Measurements from ENCODE around the gene APLN. TPM values are rescaled to one million over a fixed set of nuclear protein-coding genes. Genes with fewer than 3 reads are reported as not detected.

The APLN gene
- polyA plus RNA-seq, 1 donor from 2014 or later = 0.38 TPM

GRCh38 chrX:129661369-129661768, 6.6 kb upstream of the APLN start:
- H3K27ac ChIP-seq (ENCODE audit: low read length) = no peak overlapping the region
- H3K27me3 ChIP-seq (ENCODE audit: insufficient read depth, low read depth, low read length) = no peaks in the 10 kb centered on the region
- no peaks in the 10 kb centered on the region for H3K79me2 ChIP-seq (replicated peaks; ENCODE audit: insufficient read depth, low read length)

DNA sequence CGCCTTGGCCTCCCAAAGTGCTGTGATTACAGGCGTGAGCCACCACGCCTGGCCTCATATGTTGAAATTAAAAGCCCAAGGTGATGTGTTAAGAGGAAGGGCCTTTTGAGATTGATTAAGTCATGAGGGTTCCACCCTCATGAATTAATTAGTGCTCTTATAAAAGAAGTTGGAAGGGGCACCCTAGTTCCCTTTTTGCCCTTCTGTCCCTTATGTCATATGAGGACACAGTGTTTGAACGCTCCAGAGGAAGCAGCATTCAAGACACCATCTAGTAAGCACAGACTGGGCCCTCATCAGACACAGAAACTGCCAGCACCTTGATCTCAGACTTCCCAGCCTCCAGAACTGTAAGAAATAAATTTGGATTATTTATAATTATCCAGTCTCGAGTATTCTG, 5.1 kb upstream of the APLN start:
- no peaks in the 10 kb centered on the region for H3K9me3 ChIP-seq (ENCODE audit: low read length)
- H3K9ac ChIP-seq (ENCODE audit: low read length) = no peak overlapping the region
- H3K9me2 ChIP-seq (ENCODE audit: insufficient read depth, low read length) = no peaks in the 10 kb centered on the region
- H3K4me2 ChIP-seq (ENCODE audit: low read length) = no peak overlapping the region
- H3F3A ChIP-seq (ENCODE audit: insufficient read depth, low read length, poor library complexity, severe bottlenecking) = no peaks in the 10 kb centered on the region
- no peak overlapping the region for H3K4me3 ChIP-seq (ENCODE audit: low read length)
- H3K79me2 ChIP-seq (replicated peaks; ENCODE audit: insufficient read depth, low read length) = no peaks in the 10 kb centered on the region
- H3K27ac ChIP-seq (ENCODE audit: low read length) = no peak overlapping the region
- no peaks in the 10 kb centered on the region for H3K36me3 ChIP-seq (ENCODE audit: insufficient read depth, low read length)
- H3K27me3 ChIP-seq (ENCODE audit: insufficient read depth, low read depth, low read length) = no peaks in the 10 kb centered on the region
- no peak overlapping the region for H2AFZ ChIP-seq (ENCODE audit: low read depth, low read length)
- no peaks in the 10 kb centered on the region for H4K20me1 ChIP-seq (ENCODE audit: insufficient read depth)
- TF ChIP-seq EZH2 (IDR thresholded peaks at IDR 0.05; ENCODE audit: borderline replicate concordance, insufficient read depth, low read length, poor library complexity, severe bottlenecking) (no peak), REST (IDR thresholded peaks at IDR 0.05; ENCODE audit: borderline replicate concordance) (no peak), MXI1 (conservative IDR thresholded peaks at IDR 0.05; ENCODE audit: poor library complexity, severe bottlenecking) (no peak), RAD21 (conservative IDR thresholded peaks at IDR 0.05) (no peak), POLR2AphosphoS5 (IDR thresholded peaks at IDR 0.05) (no peak), SMC3 (conservative IDR thresholded peaks at IDR 0.05; ENCODE audit: poor library complexity) (no peak), TAF1 (IDR thresholded peaks at IDR 0.05; ENCODE audit: low read depth) (no peak)
- TF ChIP-seq, protein P1, sequence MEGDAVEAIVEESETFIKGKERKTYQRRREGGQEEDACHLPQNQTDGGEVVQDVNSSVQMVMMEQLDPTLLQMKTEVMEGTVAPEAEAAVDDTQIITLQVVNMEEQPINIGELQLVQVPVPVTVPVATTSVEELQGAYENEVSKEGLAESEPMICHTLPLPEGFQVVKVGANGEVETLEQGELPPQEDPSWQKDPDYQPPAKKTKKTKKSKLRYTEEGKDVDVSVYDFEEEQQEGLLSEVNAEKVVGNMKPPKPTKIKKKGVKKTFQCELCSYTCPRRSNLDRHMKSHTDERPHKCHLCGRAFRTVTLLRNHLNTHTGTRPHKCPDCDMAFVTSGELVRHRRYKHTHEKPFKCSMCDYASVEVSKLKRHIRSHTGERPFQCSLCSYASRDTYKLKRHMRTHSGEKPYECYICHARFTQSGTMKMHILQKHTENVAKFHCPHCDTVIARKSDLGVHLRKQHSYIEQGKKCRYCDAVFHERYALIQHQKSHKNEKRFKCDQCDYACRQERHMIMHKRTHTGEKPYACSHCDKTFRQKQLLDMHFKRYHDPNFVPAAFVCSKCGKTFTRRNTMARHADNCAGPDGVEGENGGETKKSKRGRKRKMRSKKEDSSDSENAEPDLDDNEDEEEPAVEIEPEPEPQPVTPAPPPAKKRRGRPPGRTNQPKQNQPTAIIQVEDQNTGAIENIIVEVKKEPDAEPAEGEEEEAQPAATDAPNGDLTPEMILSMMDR (IDR thresholded peaks at IDR 0.05; ENCODE audit: poor library complexity, severe bottlenecking) = no peak

More at GRCh38 chrX:129661369-129661768, 6.6 kb upstream of the APLN start:
- no peaks in the 10 kb centered on the region for H3K9me2 ChIP-seq (ENCODE audit: insufficient read depth, low read length)
- no peak overlapping the region for H3K4me3 ChIP-seq (ENCODE audit: low read length)
- no peaks in the 10 kb centered on the region for H3F3A ChIP-seq (ENCODE audit: insufficient read depth, low read length, poor library complexity, severe bottlenecking)
- no peaks in the 10 kb centered on the region for H4K20me1 ChIP-seq (ENCODE audit: insufficient read depth)
- no peak for TF ChIP-seq EP300 (conservative IDR thresholded peaks at IDR 0.05; ENCODE audit: poor library complexity, severe bottlenecking)
- TF ChIP-seq MXI1 (conservative IDR thresholded peaks at IDR 0.05; ENCODE audit: poor library complexity, severe bottlenecking) = no peak
- no peak for TF ChIP-seq REST (IDR thresholded peaks at IDR 0.05; ENCODE audit: borderline replicate concordance)
- TF ChIP-seq, protein P1 (IDR thresholded peaks at IDR 0.05; ENCODE audit: poor library complexity, severe bottlenecking) = no peak
- TF ChIP-seq POLR2AphosphoS5 (IDR thresholded peaks at IDR 0.05) = no peak
- no peak for TF ChIP-seq RAD21 (conservative IDR thresholded peaks at IDR 0.05)
- no peak for TF ChIP-seq TAF1 (IDR thresholded peaks at IDR 0.05; ENCODE audit: low read depth)
- TF ChIP-seq EZH2 (IDR thresholded peaks at IDR 0.05; ENCODE audit: borderline replicate concordance, insufficient read depth, low read length, poor library complexity, severe bottlenecking) = no peak
- no peak for TF ChIP-seq SMC3 (conservative IDR thresholded peaks at IDR 0.05; ENCODE audit: poor library complexity)
- H2AFZ ChIP-seq (ENCODE audit: low read depth, low read length) = no peak overlapping the region
- no peaks in the 10 kb centered on the region for H3K9me3 ChIP-seq (ENCODE audit: low read length)
- H3K36me3 ChIP-seq (ENCODE audit: insufficient read depth, low read length) = no peaks in the 10 kb centered on the region
- no peak overlapping the region for H3K4me2 ChIP-seq (ENCODE audit: low read length)
- no peak overlapping the region for H3K9ac ChIP-seq (ENCODE audit: low read length)

All from neural cell (in vitro differentiated cells).